ENCODE results near the gene DOLPP1. TPM values are rescaled to one million over a fixed set of nuclear protein-coding genes. Genes with fewer than 3 reads are reported as not detected.

DOLPP1 gene
- total RNA-seq, 1 experiment from 2014 or later: 27.3 TPM

DNA sequence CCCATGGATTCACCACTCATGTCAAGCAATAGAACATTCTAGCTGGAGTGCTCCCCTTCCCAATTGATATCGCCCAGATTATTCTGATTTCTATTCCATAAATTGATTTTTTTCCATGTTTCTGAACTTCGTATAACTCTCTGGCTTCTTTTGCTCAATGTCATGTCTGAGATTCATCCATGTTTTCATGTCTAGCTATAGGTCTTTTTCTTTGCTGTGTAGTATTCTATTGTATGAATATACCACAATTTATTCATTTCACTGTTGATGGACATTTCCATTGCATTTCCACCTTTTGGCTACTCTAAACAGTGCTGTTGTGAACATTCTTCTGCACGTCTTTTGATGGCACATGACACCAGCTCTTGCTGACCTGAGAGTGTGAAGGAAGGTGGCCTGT is 49.9 kb downstream of the DOLPP1 start:
- POLR2A ChIA-PET (ENCODE audit: unreplicated experiment): no interaction called here
- no peak overlapping the region for H3K9ac ChIP-seq (ENCODE audit: low read length)
- no peak overlapping the region for H3K4me3 ChIP-seq (ENCODE audit: low read length)
- H3K4me2 ChIP-seq (ENCODE audit: low read length): no peak overlapping the region
- no peak overlapping the region for H3K27ac ChIP-seq (ENCODE audit: low read length)
- ATAC-seq (no peak), DNase-seq (no peak)
- CTCF ChIA-PET: interaction anchor here (1.4 kb wide), 1 partner anchor 50 kb away, joined by 6 read pairs; the partner anchor contains the start of gene DOLPP1
- H3K4me1 ChIP-seq (ENCODE audit: insufficient read depth, low read length): no peaks in the 10 kb centered on the region
- intact Hi-C loops (cut with micrococcal nuclease): no loop called here
- H2AFZ ChIP-seq (ENCODE audit: low read length): no peak overlapping the region
- BruUV-seq (replicated peaks): no TSS peak
- TF ChIP-seq, protein P1, sequence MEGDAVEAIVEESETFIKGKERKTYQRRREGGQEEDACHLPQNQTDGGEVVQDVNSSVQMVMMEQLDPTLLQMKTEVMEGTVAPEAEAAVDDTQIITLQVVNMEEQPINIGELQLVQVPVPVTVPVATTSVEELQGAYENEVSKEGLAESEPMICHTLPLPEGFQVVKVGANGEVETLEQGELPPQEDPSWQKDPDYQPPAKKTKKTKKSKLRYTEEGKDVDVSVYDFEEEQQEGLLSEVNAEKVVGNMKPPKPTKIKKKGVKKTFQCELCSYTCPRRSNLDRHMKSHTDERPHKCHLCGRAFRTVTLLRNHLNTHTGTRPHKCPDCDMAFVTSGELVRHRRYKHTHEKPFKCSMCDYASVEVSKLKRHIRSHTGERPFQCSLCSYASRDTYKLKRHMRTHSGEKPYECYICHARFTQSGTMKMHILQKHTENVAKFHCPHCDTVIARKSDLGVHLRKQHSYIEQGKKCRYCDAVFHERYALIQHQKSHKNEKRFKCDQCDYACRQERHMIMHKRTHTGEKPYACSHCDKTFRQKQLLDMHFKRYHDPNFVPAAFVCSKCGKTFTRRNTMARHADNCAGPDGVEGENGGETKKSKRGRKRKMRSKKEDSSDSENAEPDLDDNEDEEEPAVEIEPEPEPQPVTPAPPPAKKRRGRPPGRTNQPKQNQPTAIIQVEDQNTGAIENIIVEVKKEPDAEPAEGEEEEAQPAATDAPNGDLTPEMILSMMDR (conservative IDR thresholded peaks at IDR 0.05; ENCODE audit: low read depth, low read length): no peak
- no peak for TF ChIP-seq EZH2 (IDR thresholded peaks at IDR 0.05; ENCODE audit: low read length, unreplicated experiment)
- no peaks in the 10 kb centered on the region for H3K27me3 ChIP-seq (ENCODE audit: low read length)
- peaks cover 8% of the 10 kb centered on the region; the same call in 1 of the 2 replicates for H3K36me3 ChIP-seq (ENCODE audit: low read depth, low read length)
- H3K9me2 ChIP-seq (replicated peaks; ENCODE audit: low read length): no peaks in the 10 kb centered on the region
- no peaks in the 10 kb centered on the region for H3K79me2 ChIP-seq (ENCODE audit: low read length)
- no peaks in the 10 kb centered on the region for H3F3A ChIP-seq (ENCODE audit: low read length, unreplicated experiment)
- H3K9me3 ChIP-seq (ENCODE audit: low read length): no peaks in the 10 kb centered on the region
- H4K20me1 ChIP-seq (ENCODE audit: low read length): no peaks in the 10 kb centered on the region

DNA sequence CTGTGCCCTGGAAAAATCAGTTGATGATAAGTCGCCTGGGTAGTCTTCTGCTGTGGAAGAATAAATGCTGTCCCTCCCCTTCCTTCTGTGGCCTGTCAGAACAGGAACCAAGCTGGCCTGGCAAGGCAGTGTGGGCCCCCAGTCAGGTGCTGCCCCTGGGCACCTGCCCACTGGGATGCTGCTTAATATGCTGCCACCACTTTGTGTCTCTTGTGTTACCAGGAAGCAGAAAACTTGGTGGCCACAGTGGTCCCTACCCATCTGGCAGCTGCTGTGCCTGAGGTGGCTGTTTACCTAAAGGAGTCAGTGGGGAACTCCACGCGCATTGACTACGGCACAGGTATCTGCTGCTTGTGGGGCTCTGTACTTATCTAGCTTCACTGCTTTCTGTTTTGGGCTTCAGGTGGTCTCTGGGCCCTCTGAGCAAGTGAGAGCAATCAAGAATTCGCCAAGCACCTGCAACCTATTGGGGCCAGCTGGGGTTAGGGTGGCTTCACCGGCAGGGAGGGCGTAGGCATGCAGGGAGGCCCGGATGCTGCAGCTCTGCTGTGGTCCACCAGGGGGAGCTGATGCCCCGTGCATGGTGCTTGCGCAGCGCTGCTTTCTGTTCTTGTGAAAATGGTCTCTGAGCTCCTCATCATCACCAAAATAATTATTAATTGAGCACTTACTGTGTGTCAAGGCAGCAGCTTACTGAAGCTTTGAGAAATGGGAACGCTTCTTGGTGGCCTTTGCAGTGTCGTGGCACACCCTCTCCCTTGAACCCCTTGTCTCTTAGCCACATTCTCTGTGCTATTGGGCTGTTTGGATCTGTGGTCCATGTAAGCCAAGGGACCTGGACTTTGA is 50.6 kb downstream of the DOLPP1 start:
- Histone ChIP-seq H3K9me3 (ENCODE audit: low read length) (no peaks in the 10 kb centered on the region), H3K9me2 (replicated peaks; ENCODE audit: low read length) (no peaks in the 10 kb centered on the region), H3K36me3 (ENCODE audit: low read depth, low read length) (peaks cover 8% of the 10 kb centered on the region; the same call in 1 of the 2 replicates), H2AFZ (ENCODE audit: low read length) (no peak overlapping the region), H3K4me2 (ENCODE audit: low read length) (no peak overlapping the region), H3K27ac (ENCODE audit: low read length) (no peak overlapping the region), H3K4me3 (ENCODE audit: low read length) (no peak overlapping the region), H3F3A (ENCODE audit: low read length, unreplicated experiment) (no peaks in the 10 kb centered on the region), H4K20me1 (ENCODE audit: low read length) (no peaks in the 10 kb centered on the region), H3K4me1 (ENCODE audit: insufficient read depth, low read length) (no peaks in the 10 kb centered on the region), H3K79me2 (ENCODE audit: low read length) (no peaks in the 10 kb centered on the region), H3K9ac (ENCODE audit: low read length) (no peak overlapping the region), H3K27me3 (ENCODE audit: low read length) (no peaks in the 10 kb centered on the region)
- intact Hi-C loops (cut with micrococcal nuclease): no loop called here
- TF ChIP-seq EZH2 (IDR thresholded peaks at IDR 0.05; ENCODE audit: low read length, unreplicated experiment) (no peak), EZH2phosphoT487 (IDR thresholded peaks at IDR 0.05; ENCODE audit: borderline replicate concordance, low read length) (no peak)
- TF ChIP-seq, protein P1 (conservative IDR thresholded peaks at IDR 0.05; ENCODE audit: low read depth, low read length): peak; percentile 88
- DNase-seq (peak; percentile 68), ATAC-seq (peak; percentile 91)
- ChIA-PET POLR2A (ENCODE audit: unreplicated experiment) (interaction anchor here (0.6 kb wide), 1 partner anchor 332 kb away, joined by 3 read pairs; no protein-coding TSS in a partner anchor), CTCF (interaction anchor here (0.6 to 1.7 kb wide), 13 partner anchors 9 to 590 kb away, joined by 3 to 13 read pairs (median 4); partner anchors contain the start of genes DOLPP1 and NTMT1)
- no TSS peak for BruUV-seq (replicated peaks)

DNA sequence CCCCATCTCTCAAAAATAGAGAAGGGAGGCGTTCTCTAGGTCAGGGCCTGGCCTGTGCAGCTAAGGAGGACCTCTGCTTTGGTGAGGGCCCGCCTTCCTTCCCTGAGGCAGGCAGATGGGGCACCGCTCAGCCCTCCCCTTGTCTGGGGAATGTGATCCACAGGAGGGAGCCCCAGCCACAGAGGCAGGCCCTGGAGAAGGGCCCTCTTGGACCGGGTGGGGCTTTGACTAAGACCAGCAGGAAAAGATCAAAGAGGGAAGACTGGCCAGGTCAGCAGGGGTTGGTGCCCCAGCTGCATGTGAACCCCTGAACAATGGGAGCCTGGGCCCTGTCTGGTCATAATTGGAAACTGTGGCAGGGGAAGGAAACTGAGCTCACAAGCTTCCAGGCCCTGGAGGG is 52.2 kb downstream of the DOLPP1 start:
- H3K9me2 ChIP-seq (replicated peaks; ENCODE audit: low read length): no peaks in the 10 kb centered on the region
- no peaks in the 10 kb centered on the region for H3K79me2 ChIP-seq (ENCODE audit: low read length)
- no peak overlapping the region for H3K27ac ChIP-seq (ENCODE audit: low read length)
- H3K4me2 ChIP-seq (ENCODE audit: low read length): no peak overlapping the region
- ATAC-seq (no peak), DNase-seq (no peak)
- ChIA-PET CTCF (no interaction called here), POLR2A (ENCODE audit: unreplicated experiment) (no interaction called here)
- peaks cover 8% of the 10 kb centered on the region; the same call in 1 of the 2 replicates for H3K36me3 ChIP-seq (ENCODE audit: low read depth, low read length)
- no peaks in the 10 kb centered on the region for H3F3A ChIP-seq (ENCODE audit: low read length, unreplicated experiment)
- no peak overlapping the region for H3K4me3 ChIP-seq (ENCODE audit: low read length)
- H3K4me1 ChIP-seq (ENCODE audit: insufficient read depth, low read length): no peaks in the 10 kb centered on the region
- no peaks in the 10 kb centered on the region for H3K27me3 ChIP-seq (ENCODE audit: low read length)
- no peaks in the 10 kb centered on the region for H3K9me3 ChIP-seq (ENCODE audit: low read length)
- no peak overlapping the region for H2AFZ ChIP-seq (ENCODE audit: low read length)
- H3K9ac ChIP-seq (ENCODE audit: low read length): no peak overlapping the region
- TF ChIP-seq, protein P1 (conservative IDR thresholded peaks at IDR 0.05; ENCODE audit: low read depth, low read length): no peak
- TF ChIP-seq EZH2phosphoT487 (IDR thresholded peaks at IDR 0.05; ENCODE audit: borderline replicate concordance, low read length) (no peak), EZH2 (IDR thresholded peaks at IDR 0.05; ENCODE audit: low read length, unreplicated experiment) (no peak)
- no peaks in the 10 kb centered on the region for H4K20me1 ChIP-seq (ENCODE audit: low read length)
- no TSS peak for BruUV-seq (replicated peaks)
- intact Hi-C loops (cut with micrococcal nuclease): no loop called here

Data from PC-3 (cell line).